MM.1S (cell line): Measurements from ENCODE around the gene ATP2A2.

Experiments
- DNase-seq: peaks from one replicate; pipeline ENCODE4 v3.0.0-alpha.2; 2015
- H2AFZ ChIP-seq: fragments of 300-600 bp; sonication (generic); 2 replicates; pipeline ENCODE4 v1.6.0; 2016; ENCODE audit warnings: antibody characterized with exemption, low read length
- H3F3A ChIP-seq: fragments of 300-600 bp; sonication (generic); 2 replicates; pipeline ENCODE4 v1.6.1; 2016; ENCODE audit warnings: mild to moderate bottlenecking, antibody characterized with exemption, low read length, moderate library complexity, mixed read lengths; ENCODE audit not compliant: insufficient read depth
- H3K27ac ChIP-seq: fragments of 300-600 bp; sonication (generic); 2 replicates; pipeline ENCODE4 v1.5.1; 2016; ENCODE audit warnings: mild to moderate bottlenecking, low read length
- H3K27me3 ChIP-seq: fragments of 300-600 bp; sonication (generic); replicated peaks from 2 replicates; pipeline ENCODE4 v1.6.0; 2016; ENCODE audit warnings: low read length; ENCODE audit not compliant: insufficient read depth
- H3K36me3 ChIP-seq: fragments of 300-600 bp; sonication (generic); replicated peaks from 2 replicates; pipeline ENCODE4 v1.6.1; 2016; ENCODE audit warnings: mild to moderate bottlenecking, low read length, mixed read lengths; ENCODE audit not compliant: insufficient read depth
- H3K4me1 ChIP-seq: fragments of 300-600 bp; sonication (generic); 2 replicates; pipeline ENCODE4 v1.6.1; 2016; ENCODE audit warnings: low read length, mixed read lengths
- H3K4me2 ChIP-seq: fragments of 300-600 bp; sonication (generic); 2 replicates; pipeline ENCODE4 v1.6.0; 2016; ENCODE audit warnings: low read depth, low read length
- H3K4me3 ChIP-seq: fragments of 300-600 bp; sonication (generic); 2 replicates; pipeline ENCODE4 v1.5.1; 2016; ENCODE audit warnings: low read length, mixed read lengths
- H3K79me2 ChIP-seq: fragments of 300-600 bp; sonication (generic); 2 replicates; pipeline ENCODE4 v1.6.1; 2016; ENCODE audit warnings: mixed run types, low read length, mixed read lengths
- H3K9ac ChIP-seq: fragments of 300-600 bp; sonication (generic); 2 replicates; pipeline ENCODE4 v1.6.1; 2016; ENCODE audit warnings: low read length, mixed read lengths
- H3K9me2 ChIP-seq: fragments of 300-600 bp; sonication (generic); replicated peaks from 2 replicates; pipeline ENCODE4 v1.6.1; 2016; ENCODE audit warnings: mild to moderate bottlenecking, low read length, mixed read lengths; ENCODE audit not compliant: insufficient read depth
- H3K9me3 ChIP-seq: fragments of 300-600 bp; sonication (generic); replicated peaks from 2 replicates; pipeline ENCODE4 v1.6.1; 2016; ENCODE audit warnings: mild to moderate bottlenecking, low read length, mixed read lengths; ENCODE audit not compliant: insufficient read depth
- H4K20me1 ChIP-seq: fragments of 300-600 bp; sonication (generic); 2 replicates; pipeline ENCODE4 v1.6.1; 2016; ENCODE audit warnings: mild to moderate bottlenecking, low read length, moderate library complexity, mixed read lengths; ENCODE audit not compliant: insufficient read depth
- CTCF ChIP-seq: fragments of 300-600 bp; sonication (generic); IDR thresholded peaks from 2 replicates; pipeline ENCODE4 v1.5.1; 2016; ENCODE audit warnings: antibody characterized with exemption, low read length, mixed read lengths
- EZH2 ChIP-seq: fragments of 300-600 bp; sonication (generic); optimal IDR thresholded peaks from 2 replicates; pipeline ENCODE3; 2017; ENCODE audit warnings: low read depth, mild to moderate bottlenecking, antibody characterized with exemption, low read length, mixed read lengths
- EZH2phosphoT487 ChIP-seq: fragments of 300-600 bp; sonication (generic); IDR thresholded peaks from 2 replicates; pipeline ENCODE4 v1.6.1; 2018; ENCODE audit warnings: antibody characterized with exemption, low read length

ATP2A2 gene

DNA sequence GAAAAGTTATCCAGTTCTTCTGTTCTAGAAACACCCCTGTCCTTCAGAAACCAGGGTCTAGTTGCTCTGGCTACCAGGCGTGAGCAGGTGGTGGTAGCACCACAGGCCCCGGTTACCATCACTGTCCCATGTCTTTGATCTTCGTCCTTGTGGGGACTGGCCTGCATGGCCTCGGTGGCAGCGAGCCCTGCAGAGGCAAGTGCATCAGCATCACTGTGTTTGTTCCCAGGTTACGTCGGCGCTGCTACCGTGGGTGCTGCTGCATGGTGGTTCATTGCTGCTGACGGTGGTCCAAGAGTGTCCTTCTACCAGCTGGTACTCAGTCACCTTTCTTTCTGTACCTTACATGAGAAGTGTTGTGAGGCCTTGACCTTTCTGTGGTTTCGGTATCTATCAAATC, 63.6 kb downstream of the ATP2A2 start:
- Histone ChIP-seq H3F3A (no peaks in the 10 kb centered on the region), H3K79me2 (no peaks in the 10 kb centered on the region), H3K4me1 (no peaks in the 10 kb centered on the region), H3K9ac (no peak overlapping the region), H3K4me2 (no peak overlapping the region), H3K27ac (no peak overlapping the region), H3K9me2 (no peaks in the 10 kb centered on the region), H4K20me1 (no peaks in the 10 kb centered on the region), H2AFZ (no peak overlapping the region), H3K9me3 (no peaks in the 10 kb centered on the region), H3K36me3 (0 out of 2 replicates have a peak, but pooled peaks cover 3% of the 10 kb centered on the region), H3K4me3 (no peak overlapping the region), H3K27me3 (no peaks in the 10 kb centered on the region)
- TF ChIP-seq EZH2phosphoT487, result no peak
- no peak for TF ChIP-seq EZH2
- TF ChIP-seq CTCF, result no peak
- no peak for DNase-seq

GRCh38 chr12:110345176-110345661, 64.2 kb downstream of the ATP2A2 start:
- Histone ChIP-seq H4K20me1 (no peaks in the 10 kb centered on the region), H3K4me3 (no peak overlapping the region), H3K9me2 (no peaks in the 10 kb centered on the region), H3K9me3 (no peaks in the 10 kb centered on the region), H3K27me3 (no peaks in the 10 kb centered on the region), H3K9ac (no peak overlapping the region), H3K4me2 (no peak overlapping the region), H3K27ac (no peak overlapping the region), H2AFZ (no peak overlapping the region), H3K79me2 (no peaks in the 10 kb centered on the region), H3K4me1 (no peaks in the 10 kb centered on the region), H3K36me3 (0 out of 2 replicates have a peak, but pooled peaks cover 3% of the 10 kb centered on the region), H3F3A (no peaks in the 10 kb centered on the region)
- DNase-seq, result no peak
- TF ChIP-seq EZH2phosphoT487, result no peak
- TF ChIP-seq CTCF, result no peak
- TF ChIP-seq EZH2, result no peak

GRCh38 chr12:110345963-110346362, 64.9 kb downstream of the ATP2A2 start:
- no peaks in the 10 kb centered on the region for H3K27me3 ChIP-seq
- no peaks in the 10 kb centered on the region for H3K9me3 ChIP-seq
- H3K9ac ChIP-seq, result no peak overlapping the region
- H3K79me2 ChIP-seq, result no peaks in the 10 kb centered on the region
- no peaks in the 10 kb centered on the region for H3K4me1 ChIP-seq
- H3K36me3 ChIP-seq, result 0 out of 2 replicates have a peak, but pooled peaks cover 3% of the 10 kb centered on the region
- H3K4me3 ChIP-seq, result no peak overlapping the region
- no peaks in the 10 kb centered on the region for H4K20me1 ChIP-seq
- no peak overlapping the region for H3K4me2 ChIP-seq
- H2AFZ ChIP-seq, result no peak overlapping the region
- H3F3A ChIP-seq, result no peaks in the 10 kb centered on the region
- no peak overlapping the region for H3K27ac ChIP-seq
- no peak for TF ChIP-seq EZH2phosphoT487
- TF ChIP-seq CTCF, result no peak
- no peak for TF ChIP-seq EZH2
- H3K9me2 ChIP-seq, result no peaks in the 10 kb centered on the region
- no peak for DNase-seq
